ENCODE measurements around the gene COL19A1.

DNA sequence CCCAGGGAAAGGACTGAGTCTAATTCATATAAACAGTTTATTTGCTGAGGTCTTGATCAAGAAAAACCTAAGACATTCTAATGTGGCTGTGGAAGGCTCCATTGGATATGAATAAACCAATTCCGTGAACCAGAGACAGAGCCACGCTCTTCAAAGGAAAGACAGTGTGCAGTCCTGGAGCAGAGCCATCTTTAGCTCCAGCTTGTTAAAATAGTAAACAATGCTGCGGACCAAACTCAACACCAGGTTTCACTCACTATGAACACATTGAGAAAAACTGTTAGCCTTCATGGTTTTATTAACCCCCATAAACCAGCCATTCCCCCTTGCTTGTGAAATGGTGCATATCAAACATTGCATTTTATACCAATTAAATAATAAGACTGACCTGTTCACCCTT lies 374.7 kb downstream of the COL19A1 start:
- no peak for TF ChIP-seq CTCF (IDR thresholded peaks at IDR 0.05; ENCODE audit: insufficient read depth, low read length, poor library complexity, severe bottlenecking)
- no peak for TF ChIP-seq EZH2phosphoT487 (conservative IDR thresholded peaks at IDR 0.05; ENCODE audit: low read length)

Measured in SU-DHL-6 (cell line).